Stimulated activated naive CD4-positive, alpha-beta T cell (primary cell): ENCODE results near the gene DNAJA3.

Experiments used
- DNase-seq, 6 experiments: peaks; one replicate each; lab custom pipeline; 2025; lab: John Stamatoyannopoulos, UW

Gene DNAJA3

GRCh38 chr16:4407543-4408322 lies 17.9 kb upstream of the DNAJA3 start:
- DNase-seq, result no peak

GRCh38 chr16:4408323-4408690 lies 17.4 kb upstream of the DNAJA3 start:
- no peak for DNase-seq

- no peak for DNase-seq
Measured at GRCh38 chr16:4409081-4409932, 16.4 kb upstream of the DNAJA3 start.

GRCh38 chr16:4410335-4411075 lies 15.2 kb upstream of the DNAJA3 start:
- no peak for DNase-seq

- DNase-seq, result no peak
Measured at GRCh38 chr16:4411684-4412083, 14.0 kb upstream of the DNAJA3 start.

- no peak for DNase-seq
Measured at GRCh38 chr16:4412159-4412558, 13.5 kb upstream of the DNAJA3 start.

GRCh38 chr16:4412854-4413253 lies 12.8 kb upstream of the DNAJA3 start:
- no peak for DNase-seq

GRCh38 chr16:4414187-4414917 lies 11.3 kb upstream of the DNAJA3 start:
- DNase-seq, result peak; percentile 38 to 88 (median 70)

- DNase-seq, result peak; percentile 31 to 69 (median 52)
Measured at GRCh38 chr16:4415538-4416199, 10.0 kb upstream of the DNAJA3 start.

- DNase-seq, result peak; percentile 97 to 99 (median 99)
Measured at GRCh38 chr16:4416200-4417032, 9.3 kb upstream of the DNAJA3 start, which contains the start of gene CORO7. Gene CORO7, minus strand, starts transcription at chr16:4416596. Its CDS starts 78 bp downstream, at chr16:4416518.

- no peak for DNase-seq
Measured at GRCh38 chr16:4419402-4419959, 6.2 kb upstream of the DNAJA3 start.

- no peak for DNase-seq
Measured at GRCh38 chr16:4420505-4421105, 5.1 kb upstream of the DNAJA3 start.

- peak in 2 of 6 experiments; percentile 61 to 82 for DNase-seq
Measured at GRCh38 chr16:4426021-4426684, 485 bp downstream of the DNAJA3 start.

- DNase-seq, result no peak
Measured at GRCh38 chr16:4426722-4427372, 1.2 kb downstream of the DNAJA3 start.

- DNase-seq, result no peak
Measured at GRCh38 chr16:4428500-4428899, 2.8 kb downstream of the DNAJA3 start.

- DNase-seq, result no peak
Measured at GRCh38 chr16:4431023-4431422, 5.4 kb downstream of the DNAJA3 start.

GRCh38 chr16:4433228-4433627 lies 7.6 kb downstream of the DNAJA3 start:
- no peak for DNase-seq
